ENCODE results near the gene DMRTB1.

The DMRTB1 gene

DNA sequence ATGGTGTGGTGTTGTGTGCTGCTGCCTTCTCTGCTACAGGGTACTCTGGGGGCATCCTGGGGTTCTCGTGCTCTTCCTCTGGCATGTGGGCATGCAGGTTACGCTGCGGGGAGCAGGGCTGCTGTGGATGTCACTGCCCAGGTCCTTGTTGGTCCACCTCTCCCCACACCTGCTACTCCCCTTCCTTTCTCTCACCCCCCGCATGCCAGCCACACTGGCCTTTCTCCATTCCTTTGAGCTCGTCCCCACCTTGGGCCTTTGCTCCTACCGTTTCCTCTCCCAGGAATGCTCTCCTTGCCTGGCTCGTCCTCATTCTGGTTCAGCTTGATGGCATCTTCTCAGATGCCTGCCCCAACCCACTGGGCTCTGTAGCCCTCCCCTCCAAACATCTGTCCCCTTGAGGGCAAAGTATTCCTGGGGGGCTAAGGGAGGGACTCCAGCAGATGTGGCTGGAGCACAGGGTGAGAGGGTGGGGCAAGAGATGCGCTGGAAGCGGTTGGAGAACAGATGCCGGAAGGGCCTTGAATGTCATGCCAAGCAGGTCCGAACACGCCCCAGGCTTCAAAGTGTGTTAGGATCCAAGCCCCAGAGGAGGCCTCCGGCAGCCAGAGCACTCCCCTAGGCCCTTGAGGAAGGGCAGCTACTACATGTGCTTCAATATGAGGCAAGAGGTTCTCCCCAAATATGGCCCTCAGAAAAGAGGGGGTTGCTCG lies 23.4 kb downstream of the DMRTB1 start:
- TF ChIP-seq GATA3 (IDR thresholded peaks at IDR 0.05; ENCODE audit: low read depth, low read length) (no peak), GATA2 (IDR thresholded peaks at IDR 0.05; ENCODE audit: low read depth, low read length) (no peak)

DNA sequence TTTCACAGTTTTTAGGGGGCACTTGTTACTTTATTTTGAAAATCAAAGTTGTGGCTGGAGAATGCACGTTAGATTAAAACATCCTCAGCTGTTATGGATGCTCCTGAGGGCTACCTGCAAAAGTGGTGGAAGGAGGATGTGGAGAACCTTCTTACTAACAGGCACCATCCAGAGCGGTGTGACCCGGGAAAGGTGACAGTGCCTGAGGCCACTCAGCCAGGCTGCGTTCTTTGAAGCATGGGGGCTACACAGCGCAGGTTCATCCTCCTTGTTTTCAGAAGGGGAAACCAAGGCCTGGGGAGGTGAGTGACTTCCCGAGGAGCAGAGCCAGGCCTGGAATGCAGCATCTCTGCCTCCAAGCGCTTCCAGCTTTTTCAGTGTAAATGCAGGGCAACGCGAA lies 24.0 kb downstream of the DMRTB1 start:
- no peak for TF ChIP-seq GATA2 (IDR thresholded peaks at IDR 0.05; ENCODE audit: low read depth, low read length)
- TF ChIP-seq GATA3 (IDR thresholded peaks at IDR 0.05; ENCODE audit: low read depth, low read length), result no peak

DNA sequence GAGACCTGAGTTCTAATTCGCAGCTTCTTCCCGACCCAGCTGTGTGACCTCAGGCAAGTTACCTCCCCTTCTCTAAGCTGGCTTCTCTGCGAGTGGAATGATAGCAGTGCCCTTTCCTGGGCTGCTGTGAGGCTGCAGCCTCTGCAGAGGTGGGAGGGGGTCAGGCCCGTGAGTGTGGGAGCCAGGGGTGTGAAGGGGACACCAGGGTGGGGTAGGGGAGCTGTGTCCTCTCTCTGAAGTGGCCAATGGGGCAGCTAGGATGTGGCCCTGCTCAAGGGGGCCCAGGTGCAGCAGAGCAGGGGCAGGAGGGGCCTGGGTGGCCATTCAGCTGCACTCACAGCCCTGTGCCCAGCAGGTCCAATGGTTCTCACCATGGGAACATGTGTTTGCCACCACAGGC lies 24.5 kb downstream of the DMRTB1 start:
- TF ChIP-seq GATA2 (IDR thresholded peaks at IDR 0.05; ENCODE audit: low read depth, low read length), result no peak
- no peak for TF ChIP-seq GATA3 (IDR thresholded peaks at IDR 0.05; ENCODE audit: low read depth, low read length)

DNA sequence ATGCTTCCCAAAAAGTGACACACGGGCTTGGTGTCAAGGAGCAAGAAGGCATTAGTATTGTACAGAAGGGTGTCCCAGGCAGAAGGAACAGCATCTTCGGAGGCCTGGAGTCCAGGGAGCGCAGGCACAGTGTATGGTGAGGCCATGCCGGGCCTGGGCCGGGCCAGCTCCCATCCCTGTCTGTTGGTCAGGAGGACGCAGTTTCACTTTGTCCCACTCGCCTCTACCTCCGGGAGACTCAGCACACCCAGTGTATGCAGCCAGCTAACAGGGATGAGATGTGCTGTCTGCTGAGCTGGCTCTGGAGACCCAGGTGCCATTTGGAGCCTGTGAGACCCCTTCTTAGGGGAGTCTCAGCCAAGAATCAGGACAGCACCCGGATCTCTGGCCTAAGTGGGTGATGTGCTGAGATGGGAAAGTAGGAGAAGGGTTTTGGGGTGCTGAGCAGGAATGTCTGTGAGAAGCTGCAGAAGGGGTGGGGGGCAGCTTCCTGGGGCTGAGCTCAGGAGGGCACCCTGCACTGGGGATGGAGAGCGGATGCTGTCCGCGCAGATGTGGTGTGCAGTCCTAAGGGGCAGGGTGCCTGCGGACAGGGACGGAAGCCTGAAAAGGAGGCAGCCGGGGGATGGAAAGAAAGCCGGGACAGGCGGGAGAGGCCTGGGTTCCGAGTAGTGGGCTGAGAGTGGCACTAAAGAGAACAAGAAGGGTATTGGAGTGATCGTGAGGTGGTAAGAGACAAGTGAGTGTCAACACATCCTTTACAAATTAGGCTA lies 25.7 kb downstream of the DMRTB1 start:
- TF ChIP-seq GATA2 (IDR thresholded peaks at IDR 0.05; ENCODE audit: low read depth, low read length) (no peak), GATA3 (IDR thresholded peaks at IDR 0.05; ENCODE audit: low read depth, low read length) (no peak)

DNA sequence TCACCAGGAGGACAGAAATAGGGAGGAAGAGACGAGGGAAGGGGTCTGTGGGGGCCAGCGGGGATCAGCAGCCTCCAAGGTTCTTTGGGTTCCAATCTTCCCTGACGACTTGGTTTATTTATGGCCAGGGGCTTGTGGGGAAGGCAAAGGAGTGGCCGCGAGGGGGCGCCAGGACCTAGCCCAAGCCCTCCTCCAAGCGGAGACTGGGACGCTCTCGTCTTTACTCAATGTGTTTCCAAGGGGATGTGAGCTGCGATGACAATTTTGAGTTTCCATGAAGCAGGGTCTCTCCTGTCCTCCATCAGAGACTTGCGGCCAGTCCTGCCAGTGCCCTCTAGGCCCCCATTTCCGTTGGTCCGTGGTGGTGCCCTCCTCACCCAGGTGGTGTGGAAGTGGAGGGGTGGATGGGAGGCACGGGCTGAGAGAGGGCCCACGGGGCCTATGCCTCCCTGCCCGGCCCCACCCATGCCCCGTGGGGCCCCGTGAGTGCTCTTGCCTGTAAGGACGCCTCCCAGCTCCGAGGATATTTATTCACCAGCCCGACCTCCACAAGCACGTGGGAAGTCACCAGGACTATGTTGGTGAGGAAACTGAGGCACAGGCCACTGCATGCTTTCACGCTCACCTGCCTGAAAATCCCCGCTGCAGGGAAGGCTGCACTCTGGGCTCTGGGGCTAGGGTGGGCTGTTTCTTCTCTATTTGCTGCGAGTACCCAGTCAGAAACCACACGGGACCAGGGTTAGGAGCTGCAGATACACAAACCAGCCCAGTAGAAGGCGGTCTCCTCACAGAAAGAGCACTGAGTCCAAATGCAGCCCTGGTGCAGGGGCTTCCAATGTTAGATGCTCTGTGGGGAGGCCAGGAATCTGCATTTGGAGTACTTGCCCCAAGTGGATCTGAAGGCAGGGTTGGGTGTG lies 26.5 kb downstream of the DMRTB1 start:
- TF ChIP-seq GATA2 (IDR thresholded peaks at IDR 0.05; ENCODE audit: low read depth, low read length) (no peak), GATA3 (IDR thresholded peaks at IDR 0.05; ENCODE audit: low read depth, low read length) (no peak)

DNA sequence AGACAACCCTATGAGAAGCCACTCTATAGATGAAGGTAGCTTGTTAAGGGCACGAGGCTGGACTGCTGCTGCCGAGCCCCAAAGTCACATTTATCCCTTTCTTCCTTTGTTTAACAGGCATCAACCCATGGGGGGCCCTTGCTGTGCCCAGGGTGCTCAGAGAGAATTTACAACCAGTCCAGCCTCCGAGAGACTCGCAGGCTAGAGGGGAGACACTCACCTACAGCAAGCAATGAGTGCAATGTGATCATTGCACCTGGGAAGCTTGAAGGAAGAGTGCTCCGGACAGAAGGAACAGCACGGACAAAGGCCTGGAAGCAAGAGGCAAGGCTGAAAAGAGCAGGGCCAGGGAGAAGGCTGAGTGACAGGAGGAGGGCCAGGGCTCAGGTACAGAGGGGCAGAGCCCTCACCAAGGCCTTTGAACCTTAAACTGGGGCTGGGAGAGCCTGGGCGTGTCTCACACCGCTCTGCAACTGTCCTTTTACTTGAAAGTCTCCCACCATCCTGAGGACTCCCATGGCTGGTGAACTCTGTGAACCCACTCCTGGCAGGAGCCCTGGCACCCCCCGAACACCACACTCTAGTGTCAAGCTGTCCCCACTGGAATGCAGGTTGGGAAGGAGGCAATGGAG lies 27.3 kb downstream of the DMRTB1 start:
- TF ChIP-seq GATA2 (IDR thresholded peaks at IDR 0.05; ENCODE audit: low read depth, low read length), result no peak
- no peak for TF ChIP-seq GATA3 (IDR thresholded peaks at IDR 0.05; ENCODE audit: low read depth, low read length)

DNA sequence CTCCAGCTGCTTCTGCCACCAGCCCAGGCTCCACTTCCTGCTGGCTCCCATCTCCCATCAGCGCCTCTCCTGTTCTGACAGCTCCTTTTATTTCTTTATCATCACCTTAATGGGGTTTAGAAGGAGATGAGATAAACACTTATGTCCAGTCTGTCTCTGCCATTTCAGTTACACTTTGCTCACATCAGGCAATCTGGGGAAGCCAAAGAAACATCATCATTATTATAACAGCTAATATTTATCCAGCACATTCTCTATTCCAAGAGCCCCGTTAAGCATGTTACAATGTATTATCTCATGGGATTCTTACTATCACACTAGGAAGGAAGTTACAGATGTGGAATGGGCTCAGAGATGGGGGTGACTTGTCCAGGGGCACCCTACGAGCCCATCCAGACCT lies 31.2 kb downstream of the DMRTB1 start:
- no peak for TF ChIP-seq GATA2 (IDR thresholded peaks at IDR 0.05; ENCODE audit: low read depth, low read length)
- no peak for TF ChIP-seq GATA3 (IDR thresholded peaks at IDR 0.05; ENCODE audit: low read depth, low read length)

DNA sequence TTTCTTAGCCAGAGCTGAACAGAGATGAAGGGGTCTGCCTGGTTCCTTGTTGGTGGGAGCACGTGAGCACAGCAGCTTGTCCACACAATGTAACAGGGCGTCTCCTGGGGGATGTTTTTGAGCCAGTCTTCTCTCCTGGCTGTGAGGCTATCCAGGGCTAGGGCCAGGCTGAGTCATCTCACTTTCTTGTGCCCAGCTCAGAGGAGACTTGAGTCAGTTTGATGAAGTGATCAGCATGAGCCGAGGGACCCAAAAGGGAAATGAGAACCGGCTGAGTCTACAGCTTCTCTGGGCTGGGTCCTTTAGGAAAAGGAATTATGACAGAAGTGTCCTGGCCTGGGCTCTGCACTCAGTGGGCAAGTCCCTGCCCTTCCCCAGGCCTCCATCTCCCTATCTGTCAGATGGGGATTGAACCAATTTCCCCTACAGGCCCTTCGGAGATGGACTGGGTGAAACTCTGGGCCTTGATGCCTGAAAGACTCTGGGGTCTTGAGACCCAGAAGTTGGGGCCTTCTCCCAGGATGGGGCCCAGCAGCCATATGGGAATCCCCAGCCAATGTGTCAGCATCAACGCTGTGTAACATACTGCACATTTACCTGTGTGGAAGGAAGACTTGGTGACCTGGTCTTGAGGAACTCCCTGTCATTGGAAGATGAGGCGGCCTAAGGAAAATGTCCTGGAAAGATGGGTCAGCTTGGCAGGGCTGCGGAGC lies 36.6 kb downstream of the DMRTB1 start:
- no peak for TF ChIP-seq GATA2 (IDR thresholded peaks at IDR 0.05; ENCODE audit: low read depth, low read length)

DNA sequence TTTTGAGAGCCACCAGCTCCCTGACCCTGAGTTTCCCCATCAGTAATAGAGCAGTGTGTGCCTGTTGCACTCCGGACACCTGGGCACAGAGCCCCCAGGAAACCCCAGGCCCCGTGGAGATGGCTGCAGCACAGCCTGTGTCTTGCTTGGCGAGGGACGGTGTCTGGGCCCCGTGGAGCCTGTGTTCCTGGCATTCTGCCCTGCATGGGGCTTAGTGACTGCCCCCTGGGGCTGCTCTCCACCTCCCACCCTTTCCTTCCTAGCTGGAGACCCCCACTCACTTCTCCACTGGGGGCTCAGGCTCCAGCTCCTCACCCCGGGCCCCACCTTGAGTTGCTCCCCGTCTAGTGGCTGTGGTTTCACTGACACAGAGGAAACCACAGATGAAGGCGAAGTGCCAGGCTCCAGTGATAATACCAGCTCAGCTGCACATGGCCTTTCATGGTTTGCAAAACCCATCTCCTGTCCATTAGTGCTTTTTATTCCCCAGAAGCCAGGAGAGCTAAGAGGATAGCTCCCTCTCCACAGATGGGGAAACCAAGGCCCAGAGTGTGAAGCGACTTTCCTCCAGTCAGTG lies 39.4 kb downstream of the DMRTB1 start:
- TF ChIP-seq GATA3 (IDR thresholded peaks at IDR 0.05; ENCODE audit: low read depth, low read length), result no peak
- no peak for TF ChIP-seq GATA2 (IDR thresholded peaks at IDR 0.05; ENCODE audit: low read depth, low read length)

DNA sequence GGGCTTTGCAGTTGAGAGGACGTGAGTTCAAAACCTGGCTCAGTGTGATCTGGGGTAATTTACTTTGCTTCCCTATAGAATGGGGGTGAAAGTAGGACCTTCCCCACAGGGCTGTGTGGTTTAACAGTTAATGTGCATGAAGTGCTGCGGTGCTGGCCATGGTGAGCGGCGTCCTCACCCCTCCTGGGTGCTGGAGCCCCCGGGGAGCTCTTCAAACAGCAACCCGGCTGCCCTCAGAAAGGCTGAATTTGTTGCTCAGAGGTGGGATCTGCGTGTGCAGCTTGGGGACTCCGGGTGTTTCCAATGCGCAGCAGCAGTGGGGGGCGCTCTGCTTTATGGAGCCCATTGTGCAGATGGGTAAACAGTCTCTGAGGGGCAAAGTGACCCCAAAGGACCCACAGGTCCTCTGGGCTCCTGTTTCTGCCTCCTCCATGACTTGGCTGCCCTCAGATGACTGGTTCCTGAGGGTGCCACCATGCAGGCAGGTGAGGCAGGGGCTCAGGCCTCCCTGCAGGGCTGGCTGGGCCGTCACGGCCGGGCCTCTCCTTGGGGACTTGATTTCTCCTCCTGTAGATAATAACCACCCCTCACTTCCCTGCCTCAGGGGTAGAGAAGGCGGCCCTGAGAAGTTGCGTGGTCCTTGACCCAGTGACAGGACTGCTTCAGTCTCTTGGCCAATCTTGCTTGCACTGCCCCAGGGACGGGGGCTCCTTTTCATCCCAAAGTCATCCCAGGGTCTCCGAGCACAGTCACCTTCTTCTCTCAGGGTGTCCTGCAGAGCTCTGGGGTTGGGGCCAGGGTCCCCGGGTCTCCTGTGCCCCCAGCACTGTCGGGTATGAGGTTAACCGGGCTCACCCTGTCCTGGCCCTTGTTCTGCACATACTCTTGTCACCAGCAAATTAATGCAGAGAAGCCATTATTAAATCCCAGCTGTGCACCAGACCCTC lies 40.3 kb downstream of the DMRTB1 start:
- no peak for TF ChIP-seq GATA3 (IDR thresholded peaks at IDR 0.05; ENCODE audit: low read depth, low read length)
- TF ChIP-seq GATA2 (IDR thresholded peaks at IDR 0.05; ENCODE audit: low read depth, low read length), result no peak

DNA sequence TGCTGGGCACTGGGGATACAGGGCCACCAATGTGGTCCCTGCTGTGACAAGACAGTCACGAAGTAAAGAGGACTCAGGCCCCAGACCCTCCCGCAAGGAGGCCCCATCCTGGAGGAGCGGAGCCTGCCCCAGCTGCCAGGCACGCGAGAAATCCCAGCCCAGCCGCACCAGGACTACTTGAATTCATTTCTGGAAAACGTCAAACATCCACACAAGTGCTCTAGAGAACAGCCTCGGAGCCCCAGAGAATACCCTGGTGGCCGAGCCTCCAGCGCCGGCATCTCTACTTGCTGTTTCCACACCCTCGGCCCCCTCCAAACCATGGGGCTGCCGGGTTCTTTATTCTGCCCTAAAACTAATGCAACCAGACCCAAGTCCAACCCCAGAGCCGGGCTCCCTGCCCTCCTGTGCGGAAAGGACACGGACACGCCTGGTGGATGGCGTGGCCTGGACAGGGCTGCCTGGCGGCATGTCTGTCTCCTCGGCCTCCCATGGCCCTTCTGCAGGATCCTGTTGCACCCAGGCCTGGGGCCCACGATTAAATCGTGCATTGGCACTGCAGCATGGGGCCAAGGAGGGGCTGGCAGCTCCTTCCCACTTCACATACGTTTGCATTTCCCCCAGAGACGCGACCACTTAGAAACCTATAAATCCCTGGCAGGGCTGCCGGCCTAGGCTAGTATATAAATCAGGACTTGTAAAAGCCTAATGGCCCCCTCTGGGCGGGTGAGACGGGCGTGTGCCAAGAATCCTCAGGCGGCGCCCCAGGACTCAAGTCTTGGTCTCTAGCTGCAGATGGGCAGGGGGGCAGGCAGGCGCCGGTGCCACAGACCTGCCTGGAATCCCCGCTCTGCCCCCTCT lies 41.2 kb downstream of the DMRTB1 start:
- TF ChIP-seq GATA2 (IDR thresholded peaks at IDR 0.05; ENCODE audit: low read depth, low read length) (no peak), GATA3 (IDR thresholded peaks at IDR 0.05; ENCODE audit: low read depth, low read length) (no peak)
